ENCODE data around the gene GLOD4. TPM values are rescaled to one million over a fixed set of nuclear protein-coding genes. Genes with fewer than 3 reads are reported as not detected.
"Not testable (repeated sequence)": the region's sequence is repeated elsewhere in the genome, so short reads cannot be mapped to it uniquely, and the experiment has no call there.

The GLOD4 gene
- total and polyA plus RNA-seq, 10 of the 15 experiments (the other 5 are each of a cell fraction or from before 2014, with no cell fraction given): 40.8 to 107 (median 81.2) TPM

DNA sequence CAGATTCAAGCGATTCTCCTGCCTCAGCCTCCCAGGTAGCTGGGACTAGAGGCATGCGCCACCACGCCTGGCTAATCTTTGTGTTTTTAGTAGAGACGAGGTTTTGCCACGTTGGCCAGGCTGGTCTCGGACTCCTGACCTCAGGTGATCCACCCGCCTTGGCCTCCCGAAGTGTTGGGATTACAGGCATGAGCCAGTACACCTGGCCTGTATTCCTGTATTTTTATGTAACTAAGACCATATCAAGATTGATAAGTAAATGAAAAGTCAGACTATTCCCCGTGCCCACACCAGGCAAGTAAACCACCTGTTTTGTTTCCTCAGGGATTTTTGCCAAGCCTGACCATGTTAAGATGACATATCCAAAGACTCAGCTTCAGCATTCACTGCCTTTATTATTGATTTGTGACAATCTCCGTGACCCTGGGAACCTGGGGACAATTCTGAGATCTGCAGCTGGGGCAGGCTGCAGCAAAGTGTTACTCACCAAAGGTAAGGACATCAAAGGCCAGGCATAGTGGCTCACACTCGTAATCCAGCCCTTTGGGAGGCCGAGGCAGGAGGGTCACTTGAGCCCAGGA lies 5.7 kb upstream of the GLOD4 start (continued):
- TF ChIP-seq, protein P1, sequence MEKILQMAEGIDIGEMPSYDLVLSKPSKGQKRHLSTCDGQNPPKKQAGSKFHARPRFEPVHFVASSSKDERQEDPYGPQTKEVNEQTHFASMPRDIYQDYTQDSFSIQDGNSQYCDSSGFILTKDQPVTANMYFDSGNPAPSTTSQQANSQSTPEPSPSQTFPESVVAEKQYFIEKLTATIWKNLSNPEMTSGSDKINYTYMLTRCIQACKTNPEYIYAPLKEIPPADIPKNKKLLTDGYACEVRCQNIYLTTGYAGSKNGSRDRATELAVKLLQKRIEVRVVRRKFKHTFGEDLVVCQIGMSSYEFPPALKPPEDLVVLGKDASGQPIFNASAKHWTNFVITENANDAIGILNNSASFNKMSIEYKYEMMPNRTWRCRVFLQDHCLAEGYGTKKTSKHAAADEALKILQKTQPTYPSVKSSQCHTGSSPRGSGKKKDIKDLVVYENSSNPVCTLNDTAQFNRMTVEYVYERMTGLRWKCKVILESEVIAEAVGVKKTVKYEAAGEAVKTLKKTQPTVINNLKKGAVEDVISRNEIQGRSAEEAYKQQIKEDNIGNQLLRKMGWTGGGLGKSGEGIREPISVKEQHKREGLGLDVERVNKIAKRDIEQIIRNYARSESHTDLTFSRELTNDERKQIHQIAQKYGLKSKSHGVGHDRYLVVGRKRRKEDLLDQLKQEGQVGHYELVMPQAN (conservative IDR thresholded peaks at IDR 0.05): no peak
- no peak for TF ChIP-seq JUND (IDR thresholded peaks at IDR 0.05; ENCODE audit: low read depth, low read length)

DNA sequence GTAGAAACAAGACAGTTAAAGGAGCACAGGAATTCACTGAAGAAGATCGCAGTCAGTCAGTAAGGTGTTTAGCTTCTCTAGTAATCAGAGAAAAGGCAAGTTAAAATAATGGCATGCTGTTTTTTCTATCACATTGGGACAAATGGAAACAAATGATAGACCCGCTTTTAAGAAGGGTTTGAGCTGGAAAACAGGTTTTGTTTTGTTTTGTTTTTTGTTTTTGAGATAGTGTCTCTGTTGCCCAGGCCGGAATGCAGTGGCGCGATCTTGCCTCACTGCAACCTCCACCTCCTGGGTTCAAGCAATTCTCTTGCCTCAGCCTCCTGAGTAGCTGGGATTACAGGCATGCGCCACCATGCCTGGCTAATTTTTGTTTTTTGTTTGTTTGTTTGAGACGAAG lies 3.8 kb upstream of the GLOD4 start:
- H3K9me3 ChIP-seq (replicated peaks; ENCODE audit: control insufficient read depth, insufficient read depth, low read length); H3K4me1 ChIP-seq (ENCODE audit: control insufficient read depth, insufficient read depth, low read length); H3K4me2 ChIP-seq (ENCODE audit: control insufficient read depth, insufficient read depth); DNase-seq (ENCODE audit: low read depth, low spot score); H3K4me3 ChIP-seq; H2AFZ ChIP-seq (ENCODE audit: control insufficient read depth, low read depth, low read length); POLR2A ChIA-PET; BruUV-seq (replicated peaks); FAIRE-seq; H3K36me3 ChIP-seq (ENCODE audit: control insufficient read depth in 2 of 2, insufficient read depth in 2 of 2, low read length in 1 of 2); CTCF ChIA-PET; ATAC-seq; H3K27me3 ChIP-seq (replicated peaks in 1 of 2; ENCODE audit: control insufficient read depth in 2 of 2, insufficient read depth in 2 of 2, low read length in 1 of 2); H4K20me1 ChIP-seq (ENCODE audit: control insufficient read depth, insufficient read depth); H3K27ac ChIP-seq (ENCODE audit: control insufficient read depth, insufficient read depth); SMC1A ChIA-PET (ENCODE audit: uncharacterized antibody, unreplicated experiment); intact Hi-C loops (cut with micrococcal nuclease; ENCODE audit: unreplicated experiment); in situ Hi-C loops (cut with MboI); H3K9ac ChIP-seq (ENCODE audit: control insufficient read depth, insufficient read depth, low read length); RAD21 ChIA-PET (ENCODE audit: unreplicated experiment): not testable (repeated sequence)
- H3K79me2 ChIP-seq (ENCODE audit: control insufficient read depth, insufficient read depth, low read length): peaks cover 36% of the 10 kb centered on the region
- 98% methylated on average over 7 of the region's 7 CpGs for WGBS (ENCODE audit: insufficient coverage, insufficient replicate concordance, low lambda C conversion rate, missing lambda C conversion rate)

DNA sequence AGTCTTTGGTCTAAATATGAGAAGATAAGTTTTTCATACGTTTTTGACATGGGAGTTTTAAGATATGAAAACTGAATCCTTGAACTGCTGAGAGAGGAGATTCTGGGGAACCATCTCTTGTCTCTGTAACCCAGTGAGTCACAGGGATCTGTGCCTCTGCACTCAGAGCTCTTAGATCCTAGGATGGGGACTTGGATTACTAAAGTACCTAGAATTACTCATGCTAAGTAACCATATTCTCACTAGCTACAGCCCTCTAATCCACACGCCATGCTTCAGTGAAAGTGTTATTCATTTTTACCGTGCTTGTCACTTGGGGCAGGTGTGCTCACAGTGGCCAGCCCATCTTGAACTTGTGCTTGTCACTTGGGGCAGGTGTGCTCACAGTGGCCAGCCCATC lies 2.1 kb upstream of the GLOD4 start:
- WGBS (ENCODE audit: insufficient coverage, insufficient replicate concordance, low lambda C conversion rate, missing lambda C conversion rate): 24% methylated on average over 3 of the region's 3 CpGs
- intact Hi-C loops (cut with micrococcal nuclease; ENCODE audit: unreplicated experiment) (loop anchor here (5.0 kb wide), 2 partner anchors 52 to 213 kb away; partner anchors contain the start of genes TIMM22 and TLCD3A), in situ Hi-C loops (cut with MboI) (no loop called here)
- H3K4me3 ChIP-seq: 0 out of 2 replicates have a peak overlapping the region, but pooled peaks have one; percentile 89
- ChIA-PET RAD21 (ENCODE audit: unreplicated experiment) (no interaction called here), POLR2A (no interaction called here), SMC1A (ENCODE audit: uncharacterized antibody, unreplicated experiment) (no interaction called here), CTCF (no interaction called here)
- no peaks in the 10 kb centered on the region for H3K27me3 ChIP-seq (replicated peaks in 1 of 2; ENCODE audit: control insufficient read depth in 2 of 2, insufficient read depth in 2 of 2, low read length in 1 of 2)
- H2AFZ ChIP-seq (ENCODE audit: control insufficient read depth, low read depth, low read length): no peak overlapping the region
- H3K79me2 ChIP-seq (ENCODE audit: control insufficient read depth, insufficient read depth, low read length): peaks cover 41% of the 10 kb centered on the region
- H3K27ac ChIP-seq (ENCODE audit: control insufficient read depth, insufficient read depth): no peak overlapping the region
- H3K36me3 ChIP-seq (ENCODE audit: control insufficient read depth in 2 of 2, insufficient read depth in 2 of 2, low read length in 1 of 2): peaks cover 2 to 9% of the 10 kb centered on the region in 2 experiments; a peak in 3 of 4 replicates
- peak; percentile 27 for FAIRE-seq
- peaks cover 10% of the 10 kb centered on the region for H3K4me1 ChIP-seq (ENCODE audit: control insufficient read depth, insufficient read depth, low read length)
- no TSS peak for BruUV-seq (replicated peaks)
- H3K9me3 ChIP-seq (replicated peaks; ENCODE audit: control insufficient read depth, insufficient read depth, low read length): no peaks in the 10 kb centered on the region
- no peaks in the 10 kb centered on the region for H4K20me1 ChIP-seq (ENCODE audit: control insufficient read depth, insufficient read depth)
- ATAC-seq: no peak
- DNase-seq (ENCODE audit: low read depth, low spot score): no peak
- H3K4me2 ChIP-seq (ENCODE audit: control insufficient read depth, insufficient read depth): peak overlapping the region; percentile 66
- no peak overlapping the region for H3K9ac ChIP-seq (ENCODE audit: control insufficient read depth, insufficient read depth, low read length)
- TF ChIP-seq CBX3 (IDR thresholded peaks at IDR 0.05; ENCODE audit: borderline replicate concordance, low read depth) (no peak), FOS (IDR thresholded peaks at IDR 0.05; ENCODE audit: borderline replicate concordance, extremely low read depth, insufficient read length) (no peak), MTA3 (IDR thresholded peaks at IDR 0.05; ENCODE audit: borderline replicate concordance, low read length) (no peak)
- TF ChIP-seq, protein P2, sequence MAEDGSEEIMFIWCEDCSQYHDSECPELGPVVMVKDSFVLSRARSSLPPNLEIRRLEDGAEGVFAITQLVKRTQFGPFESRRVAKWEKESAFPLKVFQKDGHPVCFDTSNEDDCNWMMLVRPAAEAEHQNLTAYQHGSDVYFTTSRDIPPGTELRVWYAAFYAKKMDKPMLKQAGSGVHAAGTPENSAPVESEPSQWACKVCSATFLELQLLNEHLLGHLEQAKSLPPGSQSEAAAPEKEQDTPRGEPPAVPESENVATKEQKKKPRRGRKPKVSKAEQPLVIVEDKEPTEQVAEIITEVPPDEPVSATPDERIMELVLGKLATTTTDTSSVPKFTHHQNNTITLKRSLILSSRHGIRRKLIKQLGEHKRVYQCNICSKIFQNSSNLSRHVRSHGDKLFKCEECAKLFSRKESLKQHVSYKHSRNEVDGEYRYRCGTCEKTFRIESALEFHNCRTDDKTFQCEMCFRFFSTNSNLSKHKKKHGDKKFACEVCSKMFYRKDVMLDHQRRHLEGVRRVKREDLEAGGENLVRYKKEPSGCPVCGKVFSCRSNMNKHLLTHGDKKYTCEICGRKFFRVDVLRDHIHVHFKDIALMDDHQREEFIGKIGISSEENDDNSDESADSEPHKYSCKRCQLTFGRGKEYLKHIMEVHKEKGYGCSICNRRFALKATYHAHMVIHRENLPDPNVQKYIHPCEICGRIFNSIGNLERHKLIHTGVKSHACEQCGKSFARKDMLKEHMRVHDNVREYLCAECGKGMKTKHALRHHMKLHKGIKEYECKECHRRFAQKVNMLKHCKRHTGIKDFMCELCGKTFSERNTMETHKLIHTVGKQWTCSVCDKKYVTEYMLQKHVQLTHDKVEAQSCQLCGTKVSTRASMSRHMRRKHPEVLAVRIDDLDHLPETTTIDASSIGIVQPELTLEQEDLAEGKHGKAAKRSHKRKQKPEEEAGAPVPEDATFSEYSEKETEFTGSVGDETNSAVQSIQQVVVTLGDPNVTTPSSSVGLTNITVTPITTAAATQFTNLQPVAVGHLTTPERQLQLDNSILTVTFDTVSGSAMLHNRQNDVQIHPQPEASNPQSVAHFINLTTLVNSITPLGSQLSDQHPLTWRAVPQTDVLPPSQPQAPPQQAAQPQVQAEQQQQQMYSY (CRISPR knock-in tag; IDR thresholded peaks at IDR 0.05): no peak
- TF ChIP-seq, protein P3, sequence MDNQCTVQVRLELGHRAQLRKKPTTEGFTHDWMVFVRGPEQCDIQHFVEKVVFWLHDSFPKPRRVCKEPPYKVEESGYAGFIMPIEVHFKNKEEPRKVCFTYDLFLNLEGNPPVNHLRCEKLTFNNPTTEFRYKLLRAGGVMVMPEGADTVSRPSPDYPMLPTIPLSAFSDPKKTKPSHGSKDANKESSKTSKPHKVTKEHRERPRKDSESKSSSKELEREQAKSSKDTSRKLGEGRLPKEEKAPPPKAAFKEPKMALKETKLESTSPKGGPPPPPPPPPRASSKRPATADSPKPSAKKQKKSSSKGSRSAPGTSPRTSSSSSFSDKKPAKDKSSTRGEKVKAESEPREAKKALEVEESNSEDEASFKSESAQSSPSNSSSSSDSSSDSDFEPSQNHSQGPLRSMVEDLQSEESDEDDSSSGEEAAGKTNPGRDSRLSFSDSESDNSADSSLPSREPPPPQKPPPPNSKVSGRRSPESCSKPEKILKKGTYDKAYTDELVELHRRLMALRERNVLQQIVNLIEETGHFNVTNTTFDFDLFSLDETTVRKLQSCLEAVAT (IDR thresholded peaks at IDR 0.05): no peak

Data from GM12878 (cell line).